Subcutaneous abdominal adipose tissue (tissue), 5 donors: ENCODE data around the gene LRRC7.

ENCODE experiments used
- H3K27ac ChIP-seq: one replicate; pipeline ENCODE4 v1.7.0; 2013; ENCODE audit warnings: low read depth, mild to moderate bottlenecking, inconsistent platforms, low read length, moderate library complexity
- H3K27me3 ChIP-seq, 5 donors: one replicate each; pipeline ENCODE4 v1.7.0; 2013; ENCODE audit warnings: low read length in 5 of 5, inconsistent platforms in 1 of 5; ENCODE audit not compliant: control insufficient read depth in 5 of 5, insufficient read depth in 4 of 5
- H3K36me3 ChIP-seq, 5 donors: one replicate each; pipeline ENCODE4 v1.7.0; 2013; ENCODE audit warnings: low read length in 5 of 5; ENCODE audit not compliant: control insufficient read depth in 5 of 5, insufficient read depth in 5 of 5
- H3K4me1 ChIP-seq, 5 donors: one replicate each; pipeline ENCODE4 v1.7.0; 2013; ENCODE audit warnings: low read length in 5 of 5, mild to moderate bottlenecking in 3 of 5, moderate library complexity in 1 of 5; ENCODE audit not compliant: control insufficient read depth in 5 of 5, insufficient read depth in 5 of 5
- H3K4me3 ChIP-seq, 5 donors: one replicate each; pipeline ENCODE4 v1.7.0; 2013; ENCODE audit warnings: low read length in 5 of 5, low read depth in 1 of 5
- H3K9ac ChIP-seq, 5 donors: one replicate each; pipeline ENCODE4 v1.7.0; 2013; ENCODE audit warnings: low read length in 5 of 5, mild to moderate bottlenecking in 4 of 5, moderate library complexity in 3 of 5
- H3K9me3 ChIP-seq, 5 donors: one replicate each; pipeline ENCODE4 v1.7.0; 2013; ENCODE audit warnings: low read length in 5 of 5; ENCODE audit not compliant: control insufficient read depth in 5 of 5
- donor health status: healthy.
- donor health status: healthy.
- donor health status: healthy.
- donor health status: healthy.
- donor health status: healthy.

LRRC7 gene

GRCh38 chr1:69747207-69747606 is 179.5 kb downstream of the LRRC7 start:
- H3K27me3 ChIP-seq = no peaks in the 10 kb centered on the region
- H3K36me3 ChIP-seq = no peaks in the 10 kb centered on the region
- H3K27ac ChIP-seq = no peak overlapping the region
- no peaks in the 10 kb centered on the region for H3K9me3 ChIP-seq
- no peaks in the 10 kb centered on the region for H3K4me1 ChIP-seq
- no peak overlapping the region for H3K4me3 ChIP-seq
- no peak overlapping the region for H3K9ac ChIP-seq

- Histone ChIP-seq H3K27me3 (no peaks in the 10 kb centered on the region), H3K9me3 (no peaks in the 10 kb centered on the region), H3K9ac (no peak overlapping the region), H3K4me3 (no peak overlapping the region), H3K36me3 (no peaks in the 10 kb centered on the region), H3K27ac (no peak overlapping the region), H3K4me1 (no peaks in the 10 kb centered on the region)
Measured at GRCh38 chr1:69750638-69751037, 182.9 kb downstream of the LRRC7 start.

- no peak overlapping the region for H3K27ac ChIP-seq
- H3K27me3 ChIP-seq = no peaks in the 10 kb centered on the region
- no peaks in the 10 kb centered on the region for H3K9me3 ChIP-seq
- no peaks in the 10 kb centered on the region for H3K36me3 ChIP-seq
- no peak overlapping the region for H3K4me3 ChIP-seq
- H3K4me1 ChIP-seq = no peaks in the 10 kb centered on the region
- H3K9ac ChIP-seq = no peak overlapping the region
Measured at GRCh38 chr1:69752831-69753230, 185.1 kb downstream of the LRRC7 start.

GRCh38 chr1:69754521-69754920 is 186.8 kb downstream of the LRRC7 start:
- H3K9ac ChIP-seq = no peak overlapping the region
- H3K4me3 ChIP-seq = no peak overlapping the region
- no peaks in the 10 kb centered on the region for H3K36me3 ChIP-seq
- no peak overlapping the region for H3K27ac ChIP-seq
- no peaks in the 10 kb centered on the region for H3K9me3 ChIP-seq
- H3K4me1 ChIP-seq = no peaks in the 10 kb centered on the region
- H3K27me3 ChIP-seq = no peaks in the 10 kb centered on the region

GRCh38 chr1:69755647-69756046 is 187.9 kb downstream of the LRRC7 start:
- Histone ChIP-seq H3K4me3 (no peak overlapping the region), H3K9ac (no peak overlapping the region), H3K9me3 (no peaks in the 10 kb centered on the region), H3K27ac (no peak overlapping the region), H3K4me1 (no peaks in the 10 kb centered on the region), H3K27me3 (no peaks in the 10 kb centered on the region), H3K36me3 (no peaks in the 10 kb centered on the region)

- H3K27ac ChIP-seq = no peak overlapping the region
- H3K9ac ChIP-seq = no peak overlapping the region
- peaks cover 0 to 9% (median 0%) of the 10 kb centered on the region in 5 donors for H3K4me1 ChIP-seq
- no peaks in the 10 kb centered on the region for H3K9me3 ChIP-seq
- H3K27me3 ChIP-seq = no peaks in the 10 kb centered on the region
- no peak overlapping the region for H3K4me3 ChIP-seq
- no peaks in the 10 kb centered on the region for H3K36me3 ChIP-seq
Measured at GRCh38 chr1:69765951-69766350, 198.2 kb downstream of the LRRC7 start.

GRCh38 chr1:69766431-69767180 is 198.9 kb downstream of the LRRC7 start:
- Histone ChIP-seq H3K9ac (no peak overlapping the region), H3K9me3 (no peaks in the 10 kb centered on the region), H3K27ac (no peak overlapping the region)

GRCh38 chr1:69776555-69776954 is 208.8 kb downstream of the LRRC7 start:
- Histone ChIP-seq H3K4me3 (no peak overlapping the region), H3K27me3 (no peaks in the 10 kb centered on the region), H3K36me3 (no peaks in the 10 kb centered on the region), H3K4me1 (no peaks in the 10 kb centered on the region), H3K27ac (no peak overlapping the region), H3K9me3 (no peaks in the 10 kb centered on the region), H3K9ac (no peak overlapping the region)

More at GRCh38 chr1:69766431-69767180, 198.9 kb downstream of the LRRC7 start:
- H3K4me1 ChIP-seq = peaks cover 0 to 9% (median 0%) of the 10 kb centered on the region in 5 donors
- H3K36me3 ChIP-seq = no peaks in the 10 kb centered on the region
- no peak overlapping the region for H3K4me3 ChIP-seq
- H3K27me3 ChIP-seq = no peaks in the 10 kb centered on the region

- Histone ChIP-seq H3K4me1 (no peaks in the 10 kb centered on the region), H3K27ac (no peak overlapping the region), H3K9ac (no peak overlapping the region), H3K9me3 (no peaks in the 10 kb centered on the region), H3K27me3 (no peaks in the 10 kb centered on the region), H3K4me3 (no peak overlapping the region), H3K36me3 (no peaks in the 10 kb centered on the region)
Measured at GRCh38 chr1:69777423-69777822, 209.7 kb downstream of the LRRC7 start.

GRCh38 chr1:69777971-69778370 is 210.2 kb downstream of the LRRC7 start:
- no peak overlapping the region for H3K9ac ChIP-seq
- no peaks in the 10 kb centered on the region for H3K4me1 ChIP-seq
- H3K27ac ChIP-seq = no peak overlapping the region
- no peaks in the 10 kb centered on the region for H3K36me3 ChIP-seq
- no peaks in the 10 kb centered on the region for H3K27me3 ChIP-seq
- H3K9me3 ChIP-seq = no peaks in the 10 kb centered on the region
- no peak overlapping the region for H3K4me3 ChIP-seq
